ENCODE measurements around the gene ORMDL3.
A peak's percentile ranks its signal among the peaks of the same experiment; 100 is the strongest.

The ORMDL3 gene

GRCh38 chr17:39927101-39927928 lies at the start of gene ORMDL3, which contains the start of gene LRRC3C:
Gene ORMDL3, minus strand, starts transcription at chr17:39927601. Its CDS starts 3,398 bp downstream, at chr17:39924203.
Gene LRRC3C, plus strand, starts transcription at chr17:39927732. Its CDS starts 13,792 bp downstream, at chr17:39941524.
- DNase-seq = peak; percentile 91

- no peak for DNase-seq
Observed at GRCh38 chr17:39975801-39976200, 48.4 kb upstream of the ORMDL3 start.

- DNase-seq = no peak
Observed at GRCh38 chr17:39974433-39974832, 47.0 kb upstream of the ORMDL3 start.

- DNase-seq = no peak
Observed at GRCh38 chr17:39973496-39973895, 46.1 kb upstream of the ORMDL3 start.

GRCh38 chr17:39972271-39972670 lies 44.9 kb upstream of the ORMDL3 start:
- no peak for DNase-seq

- DNase-seq = no peak
Observed at GRCh38 chr17:39971076-39971603, 43.7 kb upstream of the ORMDL3 start.

GRCh38 chr17:39970157-39970692 lies 42.8 kb upstream of the ORMDL3 start:
- DNase-seq = no peak

GRCh38 chr17:39969375-39969774 lies 42.0 kb upstream of the ORMDL3 start:
- no peak for DNase-seq

GRCh38 chr17:39968761-39969160 lies 41.4 kb upstream of the ORMDL3 start:
- DNase-seq = no peak

GRCh38 chr17:39966771-39967170 lies 39.4 kb upstream of the ORMDL3 start:
- no peak for DNase-seq

- no peak for DNase-seq
Observed at GRCh38 chr17:39965017-39965699, 37.8 kb upstream of the ORMDL3 start.

GRCh38 chr17:39963829-39964228 lies 36.4 kb upstream of the ORMDL3 start:
- no peak for DNase-seq

GRCh38 chr17:39962642-39963220 lies 35.3 kb upstream of the ORMDL3 start, which contains the start of gene GSDMA:
Gene GSDMA, plus strand, starts transcription at chr17:39963004. Its CDS starts 2,684 bp downstream, at chr17:39965688.
- DNase-seq = no peak

GRCh38 chr17:39960524-39961041 lies 33.2 kb upstream of the ORMDL3 start:
- DNase-seq = no peak

- DNase-seq = no peak
Observed at GRCh38 chr17:39955726-39956225, 28.4 kb upstream of the ORMDL3 start.

GRCh38 chr17:39954876-39955275 lies 27.5 kb upstream of the ORMDL3 start:
- no peak for DNase-seq

- DNase-seq = no peak
Observed at GRCh38 chr17:39953471-39953888, 26.1 kb upstream of the ORMDL3 start.

- DNase-seq = peak; percentile 97
Observed at GRCh38 chr17:39952680-39953470, 25.5 kb upstream of the ORMDL3 start.

GRCh38 chr17:39951924-39952679 lies 24.7 kb upstream of the ORMDL3 start:
- DNase-seq = no peak

- no peak for DNase-seq
Observed at GRCh38 chr17:39950871-39951348, 23.5 kb upstream of the ORMDL3 start.

GRCh38 chr17:39949028-39949427 lies 21.6 kb upstream of the ORMDL3 start:
- DNase-seq = no peak

Measured in T1000 (cell line).